B cell (primary cell): ENCODE results near the gene NUBP2. TPM values are rescaled to one million over a fixed set of nuclear protein-coding genes. Genes with fewer than 3 reads are reported as not detected.

Experiments
- ATAC-seq: fragments of 200-7000 bp; cut with Tn5 transposase; one replicate; pipeline ENCODE4 v1.10.0; 2021; ENCODE audit warnings: low read depth, mild to moderate bottlenecking, moderate number of reproducible peaks, moderate library complexity
- CTCF ChIA-PET: fragments of 350-600 bp; sonication (Branson Sonifier 250); formaldehyde crosslinking; loops from one replicate; lab custom pipeline; 2021; ENCODE audit warnings: antibody characterized with exemption, inconsistent platforms; lab: Charles Lee
- POLR2A ChIA-PET: fragments of 350-600 bp; sonication (Branson Sonifier 250); formaldehyde crosslinking; loops from one replicate; lab custom pipeline; 2021; ENCODE audit warnings: antibody characterized with exemption; lab: Charles Lee
- DNase-seq: peaks from one replicate; pipeline ENCODE4 v3.0.0; 2013
- H2AFZ ChIP-seq: 2 replicates; pipeline ENCODE4 v1.6.1; 2012; ENCODE audit warnings: mild to moderate bottlenecking, low read depth, low read length; ENCODE audit not compliant: insufficient read depth, poor library complexity, severe bottlenecking
- H3K27ac ChIP-seq, 2 donors: 1 replicate in 1 of 2; 2 replicates in 1 of 2; pipeline ENCODE4 v1.5.1; 2012 to 2013; ENCODE audit warnings: low read length in 2 of 2, mild to moderate bottlenecking in 2 of 2, moderate library complexity in 1 of 2
- H3K27me3 ChIP-seq, 4 experiments: fragments of 200-600 bp in 1 of 4; sonication (generic) in 1 of 4; replicated peaks in 1 of 4; 1 replicate in 2 of 4; 2 replicates in 2 of 4; pipeline versions ENCODE4 v1.6.1 to v1.7.0; 2013 to 2016; ENCODE audit warnings: low read length in 3 of 4, mild to moderate bottlenecking in 2 of 4, mixed read lengths in 1 of 4, moderate library complexity in 1 of 4; ENCODE audit not compliant: insufficient read depth in 4 of 4, control insufficient read depth in 3 of 4; ENCODE audit errors: control extremely low read depth in 1 of 4
- H3K36me3 ChIP-seq, 2 experiments: replicated peaks in 1 of 2; 1 replicate in 1 of 2; 2 replicates in 1 of 2; pipeline versions ENCODE4 v1.6.1 to v1.7.1; 2013; ENCODE audit warnings: low read length in 1 of 2; ENCODE audit not compliant: insufficient read depth in 2 of 2, control insufficient read depth in 1 of 2; ENCODE audit errors: control extremely low read depth in 1 of 2, extremely low read depth in 1 of 2
- H3K4me1 ChIP-seq, 2 donors: fragments of 200-600 bp in 1 of 2; sonication (generic) in 1 of 2; 1 replicate in 1 of 2; 2 replicates in 1 of 2; pipeline versions ENCODE4 v1.5.1 to v1.6.1; 2013 to 2017; ENCODE audit warnings: low read length in 2 of 2; ENCODE audit not compliant: control insufficient read depth in 2 of 2, insufficient read depth in 2 of 2
- H3K4me2 ChIP-seq: replicated peaks from 2 replicates; pipeline ENCODE3; 2012; ENCODE audit warnings: mild to moderate bottlenecking, low read depth, low read length; ENCODE audit not compliant: poor library complexity, severe bottlenecking
- H3K4me3 ChIP-seq, 5 experiments: fragments of 200-600 bp in 1 of 5; sonication (generic) in 1 of 5; 1 replicate in 3 of 5; 2 replicates in 2 of 5; pipeline versions ENCODE4 v1.5.1 to v1.7.0; 2011 to 2016; ENCODE audit warnings: low read length in 4 of 5, mild to moderate bottlenecking in 4 of 5, low read depth in 2 of 5, control low read depth in 1 of 5, moderate library complexity in 1 of 5; ENCODE audit not compliant: insufficient read depth in 1 of 5; ENCODE audit errors: control extremely low read depth in 1 of 5, extremely low read depth in 1 of 5
- H3K79me2 ChIP-seq: fragments of 200-600 bp; sonication (generic); one replicate; pipeline ENCODE4 v1.6.0; 2016; ENCODE audit warnings: low read length; ENCODE audit not compliant: control insufficient read depth, insufficient read depth
- H3K9ac ChIP-seq: fragments of 200-600 bp; sonication (generic); 2 replicates; pipeline ENCODE4 v1.6.1; 2017; ENCODE audit warnings: mild to moderate bottlenecking, low read length, moderate library complexity
- H3K9me3 ChIP-seq, 3 donors: one replicate each; pipeline versions ENCODE4 v1.6.1 to v1.7.1; 2013; ENCODE audit warnings: low read length in 2 of 3; ENCODE audit not compliant: control insufficient read depth in 2 of 3, insufficient read depth in 1 of 3; ENCODE audit errors: control extremely low read depth in 1 of 3
- H4K20me1 ChIP-seq: 2 replicates; pipeline ENCODE4 v1.6.0; 2012; ENCODE audit warnings: mild to moderate bottlenecking, low read length; ENCODE audit not compliant: insufficient read depth, control insufficient read depth, poor library complexity, severe bottlenecking
- H3K27ac Mint-ChIP-seq: one replicate; pipeline ENCODE4 v1.8.0; 2021; ENCODE audit warnings: mixed read lengths
- H3K27me3 Mint-ChIP-seq: one replicate; pipeline ENCODE4 v1.8.0; 2021; ENCODE audit warnings: mixed read lengths
- H3K4me1 Mint-ChIP-seq: one replicate; pipeline ENCODE4 v1.8.0; 2021; ENCODE audit warnings: mixed read lengths
- H3K4me3 Mint-ChIP-seq: one replicate; pipeline ENCODE4 v1.8.0; 2021; ENCODE audit warnings: mixed read lengths
- H3K9me3 Mint-ChIP-seq: one replicate; pipeline ENCODE4 v1.8.0; 2022; ENCODE audit warnings: mixed read lengths; ENCODE audit not compliant: insufficient read depth
- CTCF ChIP-seq: fragments of 200-600 bp; IDR thresholded peaks from one replicate; pipeline ENCODE4 v1.8.0; 2022; ENCODE audit warnings: antibody characterized with exemption, mild to moderate bottlenecking
- EZH2 ChIP-seq: IDR thresholded peaks from 2 replicates; pipeline ENCODE4 v1.6.1; 2012; ENCODE audit warnings: borderline replicate concordance, low read depth, mild to moderate bottlenecking, moderate library complexity, low read length; ENCODE audit not compliant: insufficient read depth, poor library complexity, severe bottlenecking
- WGBS: methylation state at CpG from one replicate; pipeline ENCODE4 v1.1.5; 2013; ENCODE audit warnings: missing lambda C conversion rate; ENCODE audit not compliant: insufficient coverage; 5-methylcytosine and 5-hydroxymethylcytosine counted together
- intact Hi-C: fragments of 100-400 bp; cut with micrococcal nuclease; formaldehyde crosslinking; loops from one replicate; pipeline ENCODE4 v1.10.0; 2022
- polyA plus RNA-seq: library from polyadenylated mRNA; depleted of rRNA; stranded (reverse); fragments of >200 nt; gene quantifications from 2 replicates; pipeline ENCODE4 v1.2.3, GENCODE V29; 2012
- total RNA-seq, 2 donors: library from RNA; stranded (reverse); fragments of 120-200 nt in 1 of 2; gene quantifications; 1 replicate in 1 of 2; 2 replicates in 1 of 2; pipeline versions ENCODE4 v1.2.3 to v1.2.4, GENCODE V29; 2013 to 2022

The NUBP2 gene
- total and polyA plus RNA-seq, 2 donors (not counting 1 experiment from before 2014, with no cell fraction given), result 50.2 to 71.7 TPM

GRCh38 chr16:1751946-1752345, 30.8 kb upstream of the NUBP2 start:
- no peak for ATAC-seq
- CTCF ChIA-PET, result no interaction called here

GRCh38 chr16:1752853-1753252, 29.9 kb upstream of the NUBP2 start:
- ChIA-PET POLR2A (no interaction called here), CTCF (no interaction called here)
- Histone ChIP-seq H3K4me2 (no peak overlapping the region), H3K27me3 (no peaks in the 10 kb centered on the region), H3K27ac (no peak overlapping the region), H3K9me3 (no peaks in the 10 kb centered on the region), H3K4me3 (no peak overlapping the region), H2AFZ (no peak overlapping the region), H3K9ac (no peak overlapping the region), H3K79me2 (peaks cover 6% of the 10 kb centered on the region), H4K20me1 (peaks cover 10% of the 10 kb centered on the region), H3K36me3 (peaks cover 0 to 50% of the 10 kb centered on the region in 2 experiments), H3K4me1 (no peaks in the 10 kb centered on the region)
- Mint-ChIP-seq H3K27me3 (no peaks in the 10 kb centered on the region), H3K4me3 (no peak overlapping the region), H3K4me1 (no peaks in the 10 kb centered on the region), H3K27ac (no peak overlapping the region), H3K9me3 (no peaks in the 10 kb centered on the region)
- no peak for DNase-seq
- TF ChIP-seq CTCF, result no peak
- no peak for TF ChIP-seq EZH2
- intact Hi-C loops, result no loop called here
- ATAC-seq, result no peak
- WGBS, result 96% methylated on average over 12 of the region's 14 CpGs

More at GRCh38 chr16:1751946-1752345, 30.8 kb upstream of the NUBP2 start:
- Histone ChIP-seq H3K9me3 (no peaks in the 10 kb centered on the region), H3K27ac (no peak overlapping the region), H3K36me3 (peaks cover 0 to 56% of the 10 kb centered on the region in 2 experiments), H3K79me2 (peaks cover 15% of the 10 kb centered on the region), H3K4me1 (no peaks in the 10 kb centered on the region), H4K20me1 (peaks cover 17% of the 10 kb centered on the region), H3K4me3 (no peak overlapping the region), H3K27me3 (no peaks in the 10 kb centered on the region), H3K4me2 (no peak overlapping the region), H3K9ac (no peak overlapping the region), H2AFZ (no peak overlapping the region)
- no peak for DNase-seq
- no peaks in the 10 kb centered on the region for H3K27me3 Mint-ChIP-seq
- no peaks in the 10 kb centered on the region for H3K4me1 Mint-ChIP-seq
- WGBS, result 98% methylated on average over 16 of the region's 16 CpGs
- no peak overlapping the region for H3K27ac Mint-ChIP-seq
- no peak overlapping the region for H3K4me3 Mint-ChIP-seq
- no peaks in the 10 kb centered on the region for H3K9me3 Mint-ChIP-seq
- TF ChIP-seq CTCF (no peak), EZH2 (no peak)
- POLR2A ChIA-PET, result no interaction called here
- intact Hi-C loops, result no loop called here
